ENCODE data around the gene NUDT4. TPM values are rescaled to one million over a fixed set of nuclear protein-coding genes. Genes with fewer than 3 reads are reported as not detected.

Gene NUDT4
- total and polyA plus RNA-seq, 9 of the 15 experiments (the other 6 are each of a cell fraction or from before 2014, with no cell fraction given): 38.1 to 164 (median 99.2) TPM

- TF ChIP-seq, protein P1, sequence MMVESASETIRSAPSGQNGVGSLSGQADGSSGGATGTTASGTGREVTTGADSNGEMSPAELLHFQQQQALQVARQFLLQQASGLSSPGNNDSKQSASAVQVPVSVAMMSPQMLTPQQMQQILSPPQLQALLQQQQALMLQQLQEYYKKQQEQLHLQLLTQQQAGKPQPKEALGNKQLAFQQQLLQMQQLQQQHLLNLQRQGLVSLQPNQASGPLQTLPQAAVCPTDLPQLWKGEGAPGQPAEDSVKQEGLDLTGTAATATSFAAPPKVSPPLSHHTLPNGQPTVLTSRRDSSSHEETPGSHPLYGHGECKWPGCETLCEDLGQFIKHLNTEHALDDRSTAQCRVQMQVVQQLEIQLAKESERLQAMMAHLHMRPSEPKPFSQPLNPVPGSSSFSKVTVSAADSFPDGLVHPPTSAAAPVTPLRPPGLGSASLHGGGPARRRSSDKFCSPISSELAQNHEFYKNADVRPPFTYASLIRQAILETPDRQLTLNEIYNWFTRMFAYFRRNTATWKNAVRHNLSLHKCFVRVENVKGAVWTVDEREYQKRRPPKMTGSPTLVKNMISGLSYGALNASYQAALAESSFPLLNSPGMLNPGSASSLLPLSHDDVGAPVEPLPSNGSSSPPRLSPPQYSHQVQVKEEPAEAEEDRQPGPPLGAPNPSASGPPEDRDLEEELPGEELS (CRISPR knock-in tag; IDR thresholded peaks at IDR 0.05; ENCODE audit: borderline replicate concordance): 0 out of 2 replicates have a peak, but pooled peaks have one; percentile 37
- TF ChIP-seq, protein P2, sequence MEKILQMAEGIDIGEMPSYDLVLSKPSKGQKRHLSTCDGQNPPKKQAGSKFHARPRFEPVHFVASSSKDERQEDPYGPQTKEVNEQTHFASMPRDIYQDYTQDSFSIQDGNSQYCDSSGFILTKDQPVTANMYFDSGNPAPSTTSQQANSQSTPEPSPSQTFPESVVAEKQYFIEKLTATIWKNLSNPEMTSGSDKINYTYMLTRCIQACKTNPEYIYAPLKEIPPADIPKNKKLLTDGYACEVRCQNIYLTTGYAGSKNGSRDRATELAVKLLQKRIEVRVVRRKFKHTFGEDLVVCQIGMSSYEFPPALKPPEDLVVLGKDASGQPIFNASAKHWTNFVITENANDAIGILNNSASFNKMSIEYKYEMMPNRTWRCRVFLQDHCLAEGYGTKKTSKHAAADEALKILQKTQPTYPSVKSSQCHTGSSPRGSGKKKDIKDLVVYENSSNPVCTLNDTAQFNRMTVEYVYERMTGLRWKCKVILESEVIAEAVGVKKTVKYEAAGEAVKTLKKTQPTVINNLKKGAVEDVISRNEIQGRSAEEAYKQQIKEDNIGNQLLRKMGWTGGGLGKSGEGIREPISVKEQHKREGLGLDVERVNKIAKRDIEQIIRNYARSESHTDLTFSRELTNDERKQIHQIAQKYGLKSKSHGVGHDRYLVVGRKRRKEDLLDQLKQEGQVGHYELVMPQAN (IDR thresholded peaks at IDR 0.05; ENCODE audit: borderline replicate concordance): peak; percentile 60; the same call in 1 of the 2 replicates
- peak; percentile 37; the same call in 1 of the 2 replicates for TF ChIP-seq CHD2 (IDR thresholded peaks at IDR 0.05; ENCODE audit: low read depth, low read length)
- TF ChIP-seq KDM5B (IDR thresholded peaks at IDR 0.05; ENCODE audit: insufficient replicate concordance, low read depth, low read length): peak; percentile 58
- peak; percentile 55; the same call in 1 of the 2 replicates for TF ChIP-seq GABPB1 (CRISPR knock-in tag; IDR thresholded peaks at IDR 0.05)
- TF ChIP-seq TBP (optimal IDR thresholded peaks at IDR 0.05; ENCODE audit: low read depth, low read length): peak; percentile 40
- peak; percentile 73 for TF ChIP-seq RBBP5 (IDR thresholded peaks at IDR 0.05; ENCODE audit: borderline replicate concordance, insufficient read depth, low read length, poor library complexity, severe bottlenecking)
- TF ChIP-seq CHD1 (IDR thresholded peaks at IDR 0.05; ENCODE audit: low read length): peak; percentile 21
- TF ChIP-seq ZBTB7A (IDR thresholded peaks at IDR 0.05; ENCODE audit: borderline replicate concordance, control insufficient read depth, low read depth, low read length): peak; percentile 31; the same call in 1 of the 2 replicates
- peak in 1 of 3 experiments; percentile 30 for TF ChIP-seq YY1 (IDR thresholded peaks at IDR 0.05; ENCODE audit: borderline replicate concordance in 1 of 3, control insufficient read depth in 1 of 3, extremely low read depth in 1 of 3, insufficient read depth in 3 of 3, insufficient read length in 1 of 3, insufficient replicate concordance in 2 of 3, low read depth in 1 of 3, low read length in 2 of 3)
- peak; percentile 64 for TF ChIP-seq PCBP1 (IDR thresholded peaks at IDR 0.05; ENCODE audit: low read depth, low read length, poor library complexity, severe bottlenecking)
- TF ChIP-seq SUPT5H (IDR thresholded peaks at IDR 0.05): 0 out of 2 replicates have a peak, but pooled peaks have one; percentile 18
- TF ChIP-seq TFAP4 (CRISPR knock-in tag; IDR thresholded peaks at IDR 0.05; ENCODE audit: borderline replicate concordance): peak; percentile 38; the same call in 1 of the 2 replicates
- 0 out of 2 replicates have a peak, but pooled peaks have one; percentile 7 for TF ChIP-seq POLR2AphosphoS5 (IDR thresholded peaks at IDR 0.05; ENCODE audit: control insufficient read depth, insufficient read depth, low read depth, low read length)
- TF ChIP-seq, protein P3, sequence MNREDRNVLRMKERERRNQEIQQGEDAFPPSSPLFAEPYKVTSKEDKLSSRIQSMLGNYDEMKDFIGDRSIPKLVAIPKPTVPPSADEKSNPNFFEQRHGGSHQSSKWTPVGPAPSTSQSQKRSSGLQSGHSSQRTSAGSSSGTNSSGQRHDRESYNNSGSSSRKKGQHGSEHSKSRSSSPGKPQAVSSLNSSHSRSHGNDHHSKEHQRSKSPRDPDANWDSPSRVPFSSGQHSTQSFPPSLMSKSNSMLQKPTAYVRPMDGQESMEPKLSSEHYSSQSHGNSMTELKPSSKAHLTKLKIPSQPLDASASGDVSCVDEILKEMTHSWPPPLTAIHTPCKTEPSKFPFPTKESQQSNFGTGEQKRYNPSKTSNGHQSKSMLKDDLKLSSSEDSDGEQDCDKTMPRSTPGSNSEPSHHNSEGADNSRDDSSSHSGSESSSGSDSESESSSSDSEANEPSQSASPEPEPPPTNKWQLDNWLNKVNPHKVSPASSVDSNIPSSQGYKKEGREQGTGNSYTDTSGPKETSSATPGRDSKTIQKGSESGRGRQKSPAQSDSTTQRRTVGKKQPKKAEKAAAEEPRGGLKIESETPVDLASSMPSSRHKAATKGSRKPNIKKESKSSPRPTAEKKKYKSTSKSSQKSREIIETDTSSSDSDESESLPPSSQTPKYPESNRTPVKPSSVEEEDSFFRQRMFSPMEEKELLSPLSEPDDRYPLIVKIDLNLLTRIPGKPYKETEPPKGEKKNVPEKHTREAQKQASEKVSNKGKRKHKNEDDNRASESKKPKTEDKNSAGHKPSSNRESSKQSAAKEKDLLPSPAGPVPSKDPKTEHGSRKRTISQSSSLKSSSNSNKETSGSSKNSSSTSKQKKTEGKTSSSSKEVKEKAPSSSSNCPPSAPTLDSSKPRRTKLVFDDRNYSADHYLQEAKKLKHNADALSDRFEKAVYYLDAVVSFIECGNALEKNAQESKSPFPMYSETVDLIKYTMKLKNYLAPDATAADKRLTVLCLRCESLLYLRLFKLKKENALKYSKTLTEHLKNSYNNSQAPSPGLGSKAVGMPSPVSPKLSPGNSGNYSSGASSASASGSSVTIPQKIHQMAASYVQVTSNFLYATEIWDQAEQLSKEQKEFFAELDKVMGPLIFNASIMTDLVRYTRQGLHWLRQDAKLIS (CRISPR knock-in tag; IDR thresholded peaks at IDR 0.05): peak; percentile 72
Observed at GRCh38 chr12:93378196-93378997, 672 bp downstream of the NUDT4 start (continued).
